ENCODE data around the gene GGCT.

DNA sequence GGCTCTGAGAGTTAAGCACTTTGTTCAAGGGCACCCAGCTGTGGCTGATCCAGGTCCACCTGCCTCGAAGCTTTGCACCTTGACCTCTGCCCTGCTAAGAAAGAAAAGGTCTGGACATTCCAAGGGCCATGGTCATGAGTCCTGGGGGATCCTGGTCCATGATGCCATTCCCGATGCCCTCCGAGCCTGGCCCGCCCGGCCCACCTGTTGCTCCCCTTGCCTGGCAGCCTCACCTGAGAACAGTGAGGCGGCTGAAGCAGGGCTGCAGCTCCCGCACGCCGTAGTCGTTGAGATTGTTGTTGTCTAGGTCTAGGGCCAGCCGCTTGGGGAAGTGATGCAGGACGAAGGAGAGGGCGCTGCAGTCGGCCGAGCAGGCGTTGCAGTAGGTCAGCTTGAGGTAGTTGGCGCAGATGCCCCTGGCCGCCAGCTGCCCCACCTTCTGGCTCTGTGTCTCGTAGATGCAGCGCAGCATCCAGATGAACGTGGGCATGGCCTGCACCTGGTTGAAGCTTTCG, 53.6 kb downstream of the GGCT start:
- TF ChIP-seq, protein P1, sequence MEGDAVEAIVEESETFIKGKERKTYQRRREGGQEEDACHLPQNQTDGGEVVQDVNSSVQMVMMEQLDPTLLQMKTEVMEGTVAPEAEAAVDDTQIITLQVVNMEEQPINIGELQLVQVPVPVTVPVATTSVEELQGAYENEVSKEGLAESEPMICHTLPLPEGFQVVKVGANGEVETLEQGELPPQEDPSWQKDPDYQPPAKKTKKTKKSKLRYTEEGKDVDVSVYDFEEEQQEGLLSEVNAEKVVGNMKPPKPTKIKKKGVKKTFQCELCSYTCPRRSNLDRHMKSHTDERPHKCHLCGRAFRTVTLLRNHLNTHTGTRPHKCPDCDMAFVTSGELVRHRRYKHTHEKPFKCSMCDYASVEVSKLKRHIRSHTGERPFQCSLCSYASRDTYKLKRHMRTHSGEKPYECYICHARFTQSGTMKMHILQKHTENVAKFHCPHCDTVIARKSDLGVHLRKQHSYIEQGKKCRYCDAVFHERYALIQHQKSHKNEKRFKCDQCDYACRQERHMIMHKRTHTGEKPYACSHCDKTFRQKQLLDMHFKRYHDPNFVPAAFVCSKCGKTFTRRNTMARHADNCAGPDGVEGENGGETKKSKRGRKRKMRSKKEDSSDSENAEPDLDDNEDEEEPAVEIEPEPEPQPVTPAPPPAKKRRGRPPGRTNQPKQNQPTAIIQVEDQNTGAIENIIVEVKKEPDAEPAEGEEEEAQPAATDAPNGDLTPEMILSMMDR (conservative IDR thresholded peaks at IDR 0.05; ENCODE audit: low read depth, low read length), result no peak
- no peak for TF ChIP-seq EZH2 (IDR thresholded peaks at IDR 0.05; ENCODE audit: low read length, unreplicated experiment)
